ENCODE measurements around the gene CTNNA2.

DNA sequence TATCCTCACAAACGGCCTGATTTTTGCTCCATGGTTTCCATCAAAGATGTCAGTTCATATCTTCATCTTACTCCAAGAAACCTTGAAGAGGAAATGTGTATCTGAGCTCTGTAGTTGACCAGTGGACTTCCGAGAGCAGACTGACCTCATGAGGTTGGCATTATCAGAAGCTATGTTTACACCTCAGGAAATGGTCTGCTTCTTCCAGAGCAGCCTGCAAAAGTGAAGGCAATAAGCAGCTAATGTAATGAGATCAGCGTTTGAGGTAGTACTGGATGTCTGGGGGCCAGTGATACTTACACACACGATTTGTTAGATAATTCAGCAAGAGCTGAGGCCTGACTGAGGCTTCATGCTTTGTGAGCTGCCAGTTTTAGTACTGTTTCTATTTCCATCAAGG is 602.0 kb downstream of the CTNNA2 start:
- TF ChIP-seq, protein P1, sequence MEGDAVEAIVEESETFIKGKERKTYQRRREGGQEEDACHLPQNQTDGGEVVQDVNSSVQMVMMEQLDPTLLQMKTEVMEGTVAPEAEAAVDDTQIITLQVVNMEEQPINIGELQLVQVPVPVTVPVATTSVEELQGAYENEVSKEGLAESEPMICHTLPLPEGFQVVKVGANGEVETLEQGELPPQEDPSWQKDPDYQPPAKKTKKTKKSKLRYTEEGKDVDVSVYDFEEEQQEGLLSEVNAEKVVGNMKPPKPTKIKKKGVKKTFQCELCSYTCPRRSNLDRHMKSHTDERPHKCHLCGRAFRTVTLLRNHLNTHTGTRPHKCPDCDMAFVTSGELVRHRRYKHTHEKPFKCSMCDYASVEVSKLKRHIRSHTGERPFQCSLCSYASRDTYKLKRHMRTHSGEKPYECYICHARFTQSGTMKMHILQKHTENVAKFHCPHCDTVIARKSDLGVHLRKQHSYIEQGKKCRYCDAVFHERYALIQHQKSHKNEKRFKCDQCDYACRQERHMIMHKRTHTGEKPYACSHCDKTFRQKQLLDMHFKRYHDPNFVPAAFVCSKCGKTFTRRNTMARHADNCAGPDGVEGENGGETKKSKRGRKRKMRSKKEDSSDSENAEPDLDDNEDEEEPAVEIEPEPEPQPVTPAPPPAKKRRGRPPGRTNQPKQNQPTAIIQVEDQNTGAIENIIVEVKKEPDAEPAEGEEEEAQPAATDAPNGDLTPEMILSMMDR (IDR thresholded peaks at IDR 0.05) = no peak
- TF ChIP-seq POLR2A (IDR thresholded peaks at IDR 0.05; ENCODE audit: low read length) (no peak), CHD4 (IDR thresholded peaks at IDR 0.05; ENCODE audit: borderline replicate concordance) (no peak)

All from A549 (cell line).